Measurements from ENCODE around the gene GLDC.

DNA sequence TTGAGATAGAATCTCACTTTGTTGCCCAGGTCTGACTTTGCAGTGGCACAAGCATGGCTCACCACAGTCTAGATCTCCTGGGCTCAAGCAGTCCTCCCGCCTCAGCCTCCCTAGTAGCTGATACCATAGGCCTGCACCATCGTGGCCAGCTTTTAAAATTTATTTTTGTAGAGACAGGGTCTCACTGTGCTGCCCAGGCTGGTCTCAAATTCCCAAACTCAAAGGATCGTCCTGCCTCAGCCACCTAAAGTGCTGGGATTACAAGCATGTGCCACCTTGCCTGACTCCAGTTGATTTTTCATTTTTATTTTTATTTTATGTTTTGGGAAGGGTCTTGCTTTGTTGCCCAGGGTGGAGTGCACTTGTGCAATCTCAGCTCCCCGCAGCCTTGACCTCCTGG is 41.7 kb upstream of the GLDC start:
- TF ChIP-seq, protein P1, sequence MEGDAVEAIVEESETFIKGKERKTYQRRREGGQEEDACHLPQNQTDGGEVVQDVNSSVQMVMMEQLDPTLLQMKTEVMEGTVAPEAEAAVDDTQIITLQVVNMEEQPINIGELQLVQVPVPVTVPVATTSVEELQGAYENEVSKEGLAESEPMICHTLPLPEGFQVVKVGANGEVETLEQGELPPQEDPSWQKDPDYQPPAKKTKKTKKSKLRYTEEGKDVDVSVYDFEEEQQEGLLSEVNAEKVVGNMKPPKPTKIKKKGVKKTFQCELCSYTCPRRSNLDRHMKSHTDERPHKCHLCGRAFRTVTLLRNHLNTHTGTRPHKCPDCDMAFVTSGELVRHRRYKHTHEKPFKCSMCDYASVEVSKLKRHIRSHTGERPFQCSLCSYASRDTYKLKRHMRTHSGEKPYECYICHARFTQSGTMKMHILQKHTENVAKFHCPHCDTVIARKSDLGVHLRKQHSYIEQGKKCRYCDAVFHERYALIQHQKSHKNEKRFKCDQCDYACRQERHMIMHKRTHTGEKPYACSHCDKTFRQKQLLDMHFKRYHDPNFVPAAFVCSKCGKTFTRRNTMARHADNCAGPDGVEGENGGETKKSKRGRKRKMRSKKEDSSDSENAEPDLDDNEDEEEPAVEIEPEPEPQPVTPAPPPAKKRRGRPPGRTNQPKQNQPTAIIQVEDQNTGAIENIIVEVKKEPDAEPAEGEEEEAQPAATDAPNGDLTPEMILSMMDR (IDR thresholded peaks at IDR 0.05; ENCODE audit: low read depth, low read length): no peak
- TF ChIP-seq EZH2phosphoT487 (IDR thresholded peaks at IDR 0.05; ENCODE audit: low read depth): no peak

Data from OCI-LY3 (cell line).